IMR-90 (cell line): Measurements from ENCODE around the gene ABHD12. TPM values are rescaled to one million over a fixed set of nuclear protein-coding genes. Genes with fewer than 3 reads are reported as not detected.

Experiments
- ATAC-seq: fragments of 200-7000 bp; cut with Tn5 transposase; 2 replicates; pipeline ENCODE4 v1.9.1; 2020; ENCODE audit warnings: low read depth, mild to moderate bottlenecking, moderate library complexity
- BruUV-seq: library from RNA; stranded (reverse); fragments of 400-500 nt; replicated peaks from 2 replicates; lab custom pipeline; 2021; lab: Mats Ljungman, UMichigan
- CTCF ChIA-PET: fragments of 300-600 bp; formaldehyde crosslinking; extraction: SDS; loops from one replicate; lab custom pipeline; 2021; ENCODE audit warnings: antibody characterized with exemption; lab: Yijun Ruan, JAX
- POLR2A ChIA-PET: fragments of 300-600 bp; sonication (Branson Sonifier 250); formaldehyde crosslinking; loops from one replicate; lab custom pipeline; 2022; ENCODE audit warnings: antibody characterized with exemption; ENCODE audit not compliant: unreplicated experiment; lab: Charles Lee
- DNase-seq: peaks from one replicate; pipeline ENCODE4 v3.0.0; 2013
- H2AFZ ChIP-seq: replicated peaks from 2 replicates; pipeline ENCODE3; 2013; ENCODE audit warnings: low read length, mild to moderate bottlenecking; ENCODE audit not compliant: poor library complexity
- H2AK5ac ChIP-seq: 2 replicates; pipeline ENCODE4 v1.6.1; 2013; ENCODE audit warnings: low read depth, low read length, inconsistent platforms
- H2AK9ac ChIP-seq: replicated peaks from 2 replicates; pipeline ENCODE3; 2013; ENCODE audit warnings: mild to moderate bottlenecking, low read depth, low read length, moderate library complexity; ENCODE audit not compliant: poor library complexity
- H2BK120ac ChIP-seq: 2 replicates; pipeline ENCODE4 v1.6.1; 2013; ENCODE audit warnings: low read depth, low read length, inconsistent platforms
- H2BK15ac ChIP-seq: 3 replicates; pipeline ENCODE4 v1.6.1; 2013; ENCODE audit warnings: low read depth, low read length, inconsistent platforms
- H2BK20ac ChIP-seq: 2 replicates; pipeline ENCODE4 v1.6.1; 2013; ENCODE audit warnings: low read depth, mild to moderate bottlenecking, inconsistent platforms, low read length, moderate library complexity
- H2BK5ac ChIP-seq: 2 replicates; pipeline ENCODE4 v1.6.1; 2013; ENCODE audit warnings: mild to moderate bottlenecking, low read depth, low read length, inconsistent platforms; ENCODE audit not compliant: poor library complexity, severe bottlenecking
- H3K14ac ChIP-seq: replicated peaks from 2 replicates; pipeline ENCODE4 v1.6.1; 2013; ENCODE audit warnings: low read depth, low read length, inconsistent platforms
- H3K18ac ChIP-seq: 2 replicates; pipeline ENCODE4 v1.6.1; 2013; ENCODE audit warnings: low read depth, low read length, control low read depth
- H3K23ac ChIP-seq: 2 replicates; pipeline ENCODE4 v1.6.1; 2013; ENCODE audit warnings: low read depth, low read length, inconsistent platforms
- H3K27ac ChIP-seq: 2 replicates; pipeline ENCODE4 v1.5.1; 2013; ENCODE audit warnings: mild to moderate bottlenecking, control low read depth, low read length; ENCODE audit not compliant: insufficient read depth
- H3K27me3 ChIP-seq: 2 replicates; pipeline ENCODE4 v1.6.1; 2013; ENCODE audit warnings: low read length; ENCODE audit not compliant: control insufficient read depth, insufficient read depth
- H3K36me3 ChIP-seq: 2 replicates; pipeline ENCODE4 v1.6.1; 2013; ENCODE audit warnings: low read length, mixed read lengths; ENCODE audit not compliant: control insufficient read depth, insufficient read depth
- H3K4ac ChIP-seq: 2 replicates; pipeline ENCODE4 v1.6.1; 2013; ENCODE audit warnings: low read depth, low read length, inconsistent platforms
- H3K4me1 ChIP-seq: 2 replicates; pipeline ENCODE4 v1.6.1; 2013; ENCODE audit warnings: low read length, mixed read lengths; ENCODE audit not compliant: control insufficient read depth, insufficient read depth
- H3K4me2 ChIP-seq: 2 replicates; pipeline ENCODE4 v1.6.1; 2013; ENCODE audit warnings: low read depth, mild to moderate bottlenecking, control low read depth, low read length, moderate library complexity
- H3K4me3 ChIP-seq: 2 replicates; pipeline ENCODE4 v1.5.1; 2013; ENCODE audit warnings: low read depth, mild to moderate bottlenecking, control low read depth, low read length, moderate library complexity; ENCODE audit not compliant: insufficient read depth
- H3K56ac ChIP-seq: 2 replicates; pipeline ENCODE4 v1.6.1; 2013; ENCODE audit warnings: low read length, inconsistent platforms; ENCODE audit not compliant: insufficient read depth; ENCODE audit errors: extremely low read depth
- H3K79me1 ChIP-seq, 2 experiments: 2 replicates each; pipeline ENCODE4 v1.6.1; 2013; ENCODE audit warnings: low read length in 2 of 2, inconsistent platforms in 1 of 2, low read depth in 1 of 2
- H3K9ac ChIP-seq: 2 replicates; pipeline ENCODE4 v1.6.1; 2013; ENCODE audit warnings: low read depth, low read length, control low read depth
- H3K9me1 ChIP-seq: 2 replicates; pipeline ENCODE4 v1.6.1; 2013; ENCODE audit warnings: low read length, inconsistent platforms; ENCODE audit not compliant: insufficient read depth
- H3K9me3 ChIP-seq: 2 replicates; pipeline ENCODE4 v1.6.1; 2013; ENCODE audit warnings: low read length; ENCODE audit not compliant: control insufficient read depth, insufficient read depth
- H4K20me1 ChIP-seq: 2 replicates; pipeline ENCODE4 v1.6.1; 2013; ENCODE audit warnings: low read length, inconsistent platforms; ENCODE audit not compliant: insufficient read depth
- H4K5ac ChIP-seq: 2 replicates; pipeline ENCODE4 v1.6.1; 2013; ENCODE audit warnings: mild to moderate bottlenecking, low read depth, low read length, control low read depth
- H4K8ac ChIP-seq, 2 experiments: 2 replicates each; pipeline ENCODE4 v1.6.1; 2013; ENCODE audit warnings: low read depth in 2 of 2, low read length in 2 of 2, control low read depth in 1 of 2, inconsistent platforms in 1 of 2
- H4K91ac ChIP-seq: 2 replicates; pipeline ENCODE4 v1.6.1; 2013; ENCODE audit warnings: low read depth, low read length, inconsistent platforms; ENCODE audit not compliant: insufficient read depth
- MXI1 ChIP-seq: IDR thresholded peaks from 2 replicates; pipeline ENCODE4 v1.6.1; 2012; ENCODE audit warnings: low read depth, mild to moderate bottlenecking, low read length, moderate library complexity, borderline replicate concordance
- POLR2A ChIP-seq: IDR thresholded peaks from 2 replicates; pipeline ENCODE4 v1.6.1; 2012; ENCODE audit warnings: mild to moderate bottlenecking, low read depth, low read length
- RCOR1 ChIP-seq: IDR thresholded peaks from 2 replicates; pipeline ENCODE4 v1.6.1; 2012; ENCODE audit warnings: mild to moderate bottlenecking, low read length, improper control_type of control experiment; ENCODE audit not compliant: insufficient replicate concordance
- SMC3 ChIP-seq: fragments of 150-350 bp; IDR thresholded peaks from 2 replicates; pipeline ENCODE4 v1.6.1; 2016; ENCODE audit warnings: low read depth, mild to moderate bottlenecking, antibody characterized with exemption, low read length, moderate library complexity
- WGBS, 2 experiments: methylation state at CpG; one replicate each; pipeline versions ENCODE4 v1.1.5 to v1.1.7; 2013; ENCODE audit warnings: missing lambda C conversion rate in 2 of 2; ENCODE audit not compliant: insufficient read length in 1 of 2; ENCODE audit errors: extremely low coverage in 2 of 2; 5-methylcytosine and 5-hydroxymethylcytosine counted together
- dilution Hi-C: fragments of 300-500 bp; cut with HindIII; formaldehyde crosslinking; loops from one replicate; pipeline ENCODE4 v1.14.3; 2018; ENCODE audit warnings: low sequenced_read_pairs; ENCODE audit not compliant: unreplicated experiment
- in situ Hi-C: fragments of 300-500 bp; cut with MboI; formaldehyde crosslinking; loops from 3 replicates; pipeline ENCODE4 v1.14.3; 2019; ENCODE audit warnings: low sequenced_read_pairs, inconsistent platforms, mixed read lengths
- intact Hi-C: fragments of 100-400 bp; cut with micrococcal nuclease; formaldehyde crosslinking; loops from 2 replicates; pipeline ENCODE4 v1.10.0; 2022
- polyA plus RNA-seq, 3 experiments: library from polyadenylated mRNA; depleted of rRNA; stranded (reverse); fragments of >200 nt; gene quantifications; 2 replicates each; pipeline ENCODE4 v1.2.3, GENCODE V29; 2012; ENCODE audit warnings: low replicate concordance in 1 of 3
- total RNA-seq: library from RNA; depleted of rRNA; stranded (reverse); fragments of >200 nt; gene quantifications from 2 replicates; pipeline ENCODE4 v1.2.3, GENCODE V29; 2012
- TF ChIP-seq, protein P1 (sequence below): fragments of 150-350 bp; IDR thresholded peaks from 2 replicates; pipeline ENCODE4 v1.6.1; 2016; ENCODE audit warnings: low read depth, mild to moderate bottlenecking, low read length, moderate library complexity, borderline replicate concordance

Gene ABHD12
- total and polyA plus RNA-seq, 2 of the 4 experiments (the other 2 are of a cell fraction) = 80.7 to 108 TPM

DNA sequence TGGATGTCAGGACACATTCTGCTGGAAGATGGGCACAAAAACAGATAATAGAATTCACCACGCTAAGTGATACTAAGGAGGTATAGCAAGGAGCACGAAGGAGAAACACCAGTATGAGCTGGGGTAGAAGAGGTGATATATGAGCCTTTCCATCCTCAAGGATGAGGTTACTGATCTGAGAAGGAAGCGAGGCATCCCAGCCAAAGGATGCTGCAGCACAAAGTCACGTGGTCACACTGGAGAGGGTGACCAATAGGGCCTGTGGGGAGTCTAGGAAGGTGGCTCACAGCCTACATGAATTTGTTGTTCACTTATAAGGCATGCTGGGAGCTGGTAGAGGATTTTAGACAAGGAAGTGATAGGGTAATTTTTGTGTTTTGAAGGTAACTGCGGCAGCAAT lies 18.3 kb upstream of the ABHD12 start:
- no peak overlapping the region for H3K27ac ChIP-seq
- H2AK5ac ChIP-seq = 0 out of 2 replicates have a peak overlapping the region, but pooled peaks have one; percentile 13
- no peak overlapping the region for H2BK5ac ChIP-seq
- H2AK9ac ChIP-seq = no peak overlapping the region
- no peaks in the 10 kb centered on the region for H3K27me3 ChIP-seq
- ChIA-PET POLR2A (no interaction called here), CTCF (interaction anchor here (0.6 to 1.8 kb wide), 2 partner anchors 10 to 20 kb away, joined by 4 to 15 read pairs; no protein-coding TSS in a partner anchor)
- no peak overlapping the region for H2BK120ac ChIP-seq
- no peak overlapping the region for H3K18ac ChIP-seq
- peak overlapping the region in 1 of 2 experiments; percentile 55; a peak in 1 of 4 replicates for H4K8ac ChIP-seq
- H3K9ac ChIP-seq = peak overlapping the region; percentile 86; the same call in 1 of the 2 replicates
- no peaks in the 10 kb centered on the region for H4K20me1 ChIP-seq
- DNase-seq (no peak), ATAC-seq (no peak)
- 78% methylated on average over 2 of the region's 5 CpGs; no CpG with 5 or more reads in 1 of the 2 experiments for WGBS, 2 experiments
- no peaks in the 10 kb centered on the region for H3K9me3 ChIP-seq
- peaks cover 1% of the 10 kb centered on the region for H3K4me1 ChIP-seq
- H2BK15ac ChIP-seq = no peak overlapping the region
- H3K23ac ChIP-seq = no peak overlapping the region
- no peak overlapping the region for H4K5ac ChIP-seq
- H3K4me3 ChIP-seq = no peak overlapping the region
- TF ChIP-seq MXI1 (no peak), SMC3 (no peak), POLR2A (no peak), RCOR1 (no peak)
- TF ChIP-seq, protein P1, sequence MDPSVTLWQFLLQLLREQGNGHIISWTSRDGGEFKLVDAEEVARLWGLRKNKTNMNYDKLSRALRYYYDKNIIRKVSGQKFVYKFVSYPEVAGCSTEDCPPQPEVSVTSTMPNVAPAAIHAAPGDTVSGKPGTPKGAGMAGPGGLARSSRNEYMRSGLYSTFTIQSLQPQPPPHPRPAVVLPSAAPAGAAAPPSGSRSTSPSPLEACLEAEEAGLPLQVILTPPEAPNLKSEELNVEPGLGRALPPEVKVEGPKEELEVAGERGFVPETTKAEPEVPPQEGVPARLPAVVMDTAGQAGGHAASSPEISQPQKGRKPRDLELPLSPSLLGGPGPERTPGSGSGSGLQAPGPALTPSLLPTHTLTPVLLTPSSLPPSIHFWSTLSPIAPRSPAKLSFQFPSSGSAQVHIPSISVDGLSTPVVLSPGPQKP = no peak
- no peak overlapping the region for H2AFZ ChIP-seq
- H3K79me1 ChIP-seq = peaks cover 23 to 38% of the 10 kb centered on the region in 2 experiments
- no peak overlapping the region for H3K4me2 ChIP-seq
- dilution Hi-C loops = no loop called here
- BruUV-seq = no TSS peak
- H4K91ac ChIP-seq = no peak overlapping the region
- no peak overlapping the region for H3K4ac ChIP-seq
- H2BK20ac ChIP-seq = no peak overlapping the region
- no peak overlapping the region for H3K56ac ChIP-seq
- intact Hi-C loops = loop anchor here (5.0 kb wide), 1 partner anchor 133 kb away; no protein-coding TSS in a partner anchor
- 0 out of 2 replicates have a peak, but pooled peaks cover 4% of the 10 kb centered on the region for H3K9me1 ChIP-seq
- H3K36me3 ChIP-seq = no peaks in the 10 kb centered on the region; the same call in 1 of the 2 replicates
- H3K14ac ChIP-seq = no peak overlapping the region
- in situ Hi-C loops = loop anchor here (25.0 kb wide), 1 partner anchor 1772 kb away; the partner anchor contains the start of gene CST3
